Ascending aorta (tissue), 2 donors: ENCODE data around the gene EPHB2. TPM values are rescaled to one million over a fixed set of nuclear protein-coding genes. Genes with fewer than 3 reads are reported as not detected.
"Not testable (repeated sequence)": the region's sequence is repeated elsewhere in the genome, so short reads cannot be mapped to it uniquely, and the experiment has no call there.

Source experiments
- DNase-seq, 2 donors: peaks; one replicate each; pipeline ENCODE4 v3.0.0-alpha.2; 2019; ENCODE audit warnings: low spot score in 2 of 2
- H3K27ac ChIP-seq, 2 donors: fragments of 200-600 bp; sonication (generic); one replicate each; pipeline ENCODE4 v1.5.1; 2016 to 2017; ENCODE audit warnings: mild to moderate bottlenecking in 1 of 2
- H3K27me3 ChIP-seq: fragments of 200-600 bp; sonication (generic); one replicate; pipeline ENCODE4 v1.5.1; 2017
- H3K36me3 ChIP-seq, 2 donors: fragments of 200-600 bp; sonication (generic); one replicate each; pipeline ENCODE4 v1.5.1; 2016
- H3K4me1 ChIP-seq, 2 donors: fragments of 200-600 bp; sonication (generic); one replicate each; pipeline ENCODE4 v1.5.1; 2016 to 2017; ENCODE audit warnings: mild to moderate bottlenecking in 1 of 2
- H3K4me3 ChIP-seq, 2 donors: fragments of 200-600 bp; sonication (generic); one replicate each; pipeline ENCODE4 v1.5.1; 2016 to 2017; ENCODE audit warnings: mild to moderate bottlenecking in 1 of 2
- H3K9me3 ChIP-seq, 2 donors: fragments of 200-600 bp; sonication (generic); one replicate each; pipeline ENCODE4 v1.5.1; 2016
- CTCF ChIP-seq, 3 experiments: fragments of 200-600 bp in 2 of 3; fragments of 450-650 bp in 1 of 3; sonication (generic) in 2 of 3; IDR thresholded peaks; one replicate each; pipeline ENCODE4 v1.5.1; 2016 to 2019; ENCODE audit warnings: antibody characterized with exemption in 3 of 3, mild to moderate bottlenecking in 1 of 3, moderate library complexity in 1 of 3
- intact Hi-C: fragments of 100-400 bp; cut with DNase I; formaldehyde crosslinking; loops from one replicate; pipeline ENCODE4 v1.15.1; 2023
- total RNA-seq: library from RNA; depleted of rRNA; stranded (reverse); fragments of >200 nt; gene quantifications from one replicate; pipeline ENCODE4 v1.1.0, GENCODE V29; 2016

The EPHB2 gene
- total RNA-seq, 1 donor from 2014 or later, result 3.2 TPM

GRCh38 chr1:22697980-22698379 lies 12.7 kb upstream of the EPHB2 start:
- H3K36me3 ChIP-seq, result no peaks in the 10 kb centered on the region
- TF ChIP-seq CTCF (IDR thresholded peaks at IDR 0.05), result no peak

GRCh38 chr1:22699681-22700520 lies 10.7 kb upstream of the EPHB2 start:
- H3K4me1 ChIP-seq, result no peaks in the 10 kb centered on the region
- no peak for TF ChIP-seq CTCF (IDR thresholded peaks at IDR 0.05)
- H3K9me3 ChIP-seq, result no peaks in the 10 kb centered on the region
- H3K36me3 ChIP-seq, result no peaks in the 10 kb centered on the region
- no peaks in the 10 kb centered on the region for H3K27me3 ChIP-seq
- H3K27ac ChIP-seq, result no peak overlapping the region
- intact Hi-C loops, result no loop called here
- no peak for DNase-seq
- H3K4me3 ChIP-seq, result no peak overlapping the region

More at GRCh38 chr1:22697980-22698379, 12.7 kb upstream of the EPHB2 start:
- no peaks in the 10 kb centered on the region for H3K4me1 ChIP-seq
- no peak for DNase-seq
- no peaks in the 10 kb centered on the region for H3K27me3 ChIP-seq
- no peak overlapping the region for H3K27ac ChIP-seq
- intact Hi-C loops, result no loop called here
- no peaks in the 10 kb centered on the region for H3K9me3 ChIP-seq
- H3K4me3 ChIP-seq, result no peak overlapping the region

GRCh38 chr1:22702296-22703085 lies 8.1 kb upstream of the EPHB2 start:
- intact Hi-C loops, result no loop called here
- TF ChIP-seq CTCF (IDR thresholded peaks at IDR 0.05), result no peak
- H3K27ac ChIP-seq, result no peak overlapping the region
- no peaks in the 10 kb centered on the region for H3K36me3 ChIP-seq
- no peak for DNase-seq
- no peaks in the 10 kb centered on the region for H3K4me1 ChIP-seq
- H3K4me3 ChIP-seq, result no peak overlapping the region
- H3K9me3 ChIP-seq, result no peaks in the 10 kb centered on the region
- H3K27me3 ChIP-seq, result no peaks in the 10 kb centered on the region

- Histone ChIP-seq H3K4me1 (no peaks in the 10 kb centered on the region), H3K9me3 (no peaks in the 10 kb centered on the region), H3K27ac (no peak overlapping the region), H3K27me3 (no peaks in the 10 kb centered on the region), H3K36me3 (no peaks in the 10 kb centered on the region), H3K4me3 (no peak overlapping the region)
- TF ChIP-seq CTCF (IDR thresholded peaks at IDR 0.05), result peak; percentile 88 to 91 (median 88)
- intact Hi-C loops, result loop anchor here (1.0 to 2.0 kb wide), 3 partner anchors 185 to 260 kb away; no protein-coding TSS in a partner anchor
- peak; percentile 51 to 92 for DNase-seq
These were observed 6.1 kb upstream of the EPHB2 start for GRCh38 chr1:22704440-22705067.

- no peak for DNase-seq
- no peaks in the 10 kb centered on the region for H3K9me3 ChIP-seq
- H3K27ac ChIP-seq, result no peak overlapping the region
- no peak overlapping the region for H3K4me3 ChIP-seq
- intact Hi-C loops, result loop anchor here (2.0 kb wide), 1 partner anchor 225 kb away; no protein-coding TSS in a partner anchor
- peaks cover 0 to 5% of the 10 kb centered on the region in 2 donors for H3K4me1 ChIP-seq
- H3K27me3 ChIP-seq, result no peaks in the 10 kb centered on the region
- H3K36me3 ChIP-seq, result no peaks in the 10 kb centered on the region
- TF ChIP-seq CTCF (IDR thresholded peaks at IDR 0.05), result no peak
These were observed 5.1 kb upstream of the EPHB2 start for GRCh38 chr1:22705586-22705985.

GRCh38 chr1:22706100-22706499 lies 4.5 kb upstream of the EPHB2 start:
- H3K27me3 ChIP-seq, H3K9me3 ChIP-seq, H3K4me1 ChIP-seq, DNase-seq, H3K27ac ChIP-seq, H3K4me3 ChIP-seq, H3K36me3 ChIP-seq, intact Hi-C loops: not testable (repeated sequence)
